Measurements from ENCODE around the gene DNASE1L2. TPM values are rescaled to one million over a fixed set of nuclear protein-coding genes. Genes with fewer than 3 reads are reported as not detected.

Gene DNASE1L2
- total and polyA plus RNA-seq, 2 of the 4 experiments (the other 2 are of a cell fraction), result 0.18 to 0.75 TPM

DNA sequence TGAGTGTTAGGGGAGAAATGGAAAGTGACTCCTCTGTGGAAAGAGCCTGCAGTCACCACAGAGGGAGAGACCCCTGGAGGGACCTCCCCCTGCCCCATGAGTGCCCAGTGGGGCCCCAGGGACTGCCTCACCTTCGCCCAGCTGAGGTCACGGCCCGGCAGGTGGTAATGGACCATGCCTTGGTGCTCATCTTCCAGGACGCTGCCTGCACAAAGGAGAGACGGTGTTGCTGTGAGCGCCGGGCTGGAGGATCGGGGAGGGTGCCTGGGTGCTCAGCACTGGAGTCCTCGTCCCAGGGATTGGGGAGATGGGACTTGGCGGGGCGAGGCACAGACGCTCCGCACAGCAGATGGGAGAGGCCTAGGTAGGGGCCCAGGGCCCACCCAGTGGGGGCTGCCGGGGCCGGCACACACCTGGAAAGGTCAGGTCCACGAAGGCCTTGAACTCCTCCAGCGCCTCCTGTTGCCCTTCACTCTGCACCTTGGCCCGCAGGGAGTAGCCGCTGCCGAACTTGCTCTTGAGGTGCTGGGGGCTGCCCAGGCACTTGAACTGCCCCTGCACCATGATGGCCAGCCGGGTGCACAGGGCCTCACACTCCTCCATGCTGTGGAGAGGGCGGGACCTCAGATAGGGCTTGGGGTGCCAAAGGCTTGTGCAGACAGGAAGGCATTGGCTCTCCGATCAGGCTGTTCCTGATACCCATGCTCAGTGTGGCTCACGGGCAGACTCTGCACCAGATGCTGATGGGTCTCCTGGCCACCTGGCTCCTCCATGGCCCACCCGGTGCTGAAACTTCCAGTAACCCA, 41.4 kb downstream of the DNASE1L2 start:
- POLR2A ChIA-PET (ENCODE audit: unreplicated experiment), result no interaction called here
- Histone ChIP-seq H3K4ac (ENCODE audit: low read depth, low read length) (no peak overlapping the region), H3K9me3 (ENCODE audit: control insufficient read depth, insufficient read depth, low read length) (no peaks in the 10 kb centered on the region), H3K4me1 (ENCODE audit: control insufficient read depth, insufficient read depth, low read length) (no peaks in the 10 kb centered on the region), H3K36me3 (ENCODE audit: control insufficient read depth, insufficient read depth, low read length) (peaks cover 3% of the 10 kb centered on the region; the same call in 1 of the 2 replicates), H2BK5ac (ENCODE audit: low read depth, low read length, poor library complexity, severe bottlenecking) (no peak overlapping the region), H2BK15ac (ENCODE audit: low read depth, low read length) (no peak overlapping the region), H3K14ac (replicated peaks; ENCODE audit: low read depth, low read length) (no peak overlapping the region), H3K18ac (ENCODE audit: low read depth, low read length) (no peak overlapping the region), H3K9ac (ENCODE audit: low read depth, low read length) (no peak overlapping the region), H3K56ac (ENCODE audit: extremely low read depth, insufficient read depth, low read length) (no peak overlapping the region), H4K20me1 (ENCODE audit: insufficient read depth, low read length) (0 out of 2 replicates have a peak, but pooled peaks cover 3% of the 10 kb centered on the region), H4K5ac (ENCODE audit: low read depth, low read length) (no peak overlapping the region), H3K4me3 (ENCODE audit: insufficient read depth, low read depth, low read length) (no peak overlapping the region), H3K79me1 (ENCODE audit: low read depth in 1 of 2, low read length in 2 of 2) (no peaks in the 10 kb centered on the region), H4K91ac (ENCODE audit: insufficient read depth, low read depth, low read length) (no peak overlapping the region), H2BK120ac (ENCODE audit: low read depth, low read length) (no peak overlapping the region), H2AK5ac (ENCODE audit: low read depth, low read length) (no peak overlapping the region), H2AFZ (replicated peaks; ENCODE audit: low read length, poor library complexity) (no peak overlapping the region), H3K4me2 (ENCODE audit: low read depth, low read length) (no peak overlapping the region), H3K9me1 (ENCODE audit: insufficient read depth, low read length) (no peaks in the 10 kb centered on the region; the same call in 1 of the 2 replicates), H3K23ac (ENCODE audit: low read depth, low read length) (no peak overlapping the region), H4K8ac (ENCODE audit: low read depth in 2 of 2, low read length in 2 of 2) (no peak overlapping the region), H3K27me3 (ENCODE audit: control insufficient read depth, insufficient read depth, low read length) (peaks cover 33% of the 10 kb centered on the region), H2AK9ac (replicated peaks; ENCODE audit: low read depth, low read length, poor library complexity) (no peak overlapping the region), H3K27ac (ENCODE audit: insufficient read depth, low read length) (no peak overlapping the region), H2BK20ac (ENCODE audit: low read depth, low read length) (no peak overlapping the region)
- no TSS peak for BruUV-seq (replicated peaks)
- CTCF ChIA-PET, result no interaction called here
- dilution Hi-C loops (cut with HindIII; ENCODE audit: low sequenced_read_pairs, unreplicated experiment) (no loop called here), intact Hi-C loops (cut with micrococcal nuclease) (no loop called here), in situ Hi-C loops (cut with MboI; ENCODE audit: low sequenced_read_pairs) (loop anchor here (10.0 kb wide), 1 partner anchor 147 kb away; the partner anchor contains the start of gene CCNF)
- TF ChIP-seq MXI1 (IDR thresholded peaks at IDR 0.05; ENCODE audit: borderline replicate concordance, low read depth, low read length), result no peak
- TF ChIP-seq RCOR1 (IDR thresholded peaks at IDR 0.05; ENCODE audit: insufficient replicate concordance, low read length), result no peak
- no peak for TF ChIP-seq USF2 (IDR thresholded peaks at IDR 0.05; ENCODE audit: low read depth, low read length)
- no peak for TF ChIP-seq POLR2A (IDR thresholded peaks at IDR 0.05; ENCODE audit: low read depth, low read length)
- no peak for TF ChIP-seq NFE2L2 (IDR thresholded peaks at IDR 0.05; ENCODE audit: low read depth, low read length)
- TF ChIP-seq BHLHE40 (IDR thresholded peaks at IDR 0.05; ENCODE audit: low read depth, low read length), result no peak
- no peak for TF ChIP-seq CTCF (conservative IDR thresholded peaks at IDR 0.05; ENCODE audit: low read depth, low read length)
- TF ChIP-seq CHD1 (IDR thresholded peaks at IDR 0.05; ENCODE audit: low read depth, low read length), result no peak
- no peak for TF ChIP-seq CEBPB (IDR thresholded peaks at IDR 0.05; ENCODE audit: low read depth, low read length)
- TF ChIP-seq, protein P1, sequence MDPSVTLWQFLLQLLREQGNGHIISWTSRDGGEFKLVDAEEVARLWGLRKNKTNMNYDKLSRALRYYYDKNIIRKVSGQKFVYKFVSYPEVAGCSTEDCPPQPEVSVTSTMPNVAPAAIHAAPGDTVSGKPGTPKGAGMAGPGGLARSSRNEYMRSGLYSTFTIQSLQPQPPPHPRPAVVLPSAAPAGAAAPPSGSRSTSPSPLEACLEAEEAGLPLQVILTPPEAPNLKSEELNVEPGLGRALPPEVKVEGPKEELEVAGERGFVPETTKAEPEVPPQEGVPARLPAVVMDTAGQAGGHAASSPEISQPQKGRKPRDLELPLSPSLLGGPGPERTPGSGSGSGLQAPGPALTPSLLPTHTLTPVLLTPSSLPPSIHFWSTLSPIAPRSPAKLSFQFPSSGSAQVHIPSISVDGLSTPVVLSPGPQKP (IDR thresholded peaks at IDR 0.05; ENCODE audit: borderline replicate concordance, low read depth, low read length), result no peak
- no peak for TF ChIP-seq RFX5 (IDR thresholded peaks at IDR 0.05; ENCODE audit: low read depth, low read length)
- TF ChIP-seq FOS (IDR thresholded peaks at IDR 0.05; ENCODE audit: low read depth, low read length), result no peak
- TF ChIP-seq MAZ (IDR thresholded peaks at IDR 0.05; ENCODE audit: borderline replicate concordance, low read depth, low read length), result no peak
- TF ChIP-seq RAD21 (IDR thresholded peaks at IDR 0.05; ENCODE audit: low read length), result no peak
- ATAC-seq (ENCODE audit: low read depth) (no peak), DNase-seq (no peak)
- 65% methylated on average over 11 of the region's 25 CpGs; no CpG with 5 or more reads in 1 of the 2 experiments for WGBS, 2 experiments (ENCODE audit: extremely low coverage in 2 of 2, insufficient read length in 1 of 2)

Data from IMR-90 (cell line).